WTC11 (cell line): ENCODE results near the gene NUB1. TPM values are rescaled to one million over a fixed set of nuclear protein-coding genes. Genes with fewer than 3 reads are reported as not detected.

Experiments
- ATAC-seq: fragments of 200-7000 bp; cut with Tn5 transposase; 2 replicates; pipeline ENCODE4 v1.10.0; 2021; ENCODE audit warnings: mild to moderate bottlenecking, moderate library complexity
- CTCF ChIA-PET: fragments of 300-600 bp; sonication (Branson Sonifier 250); formaldehyde crosslinking; loops from one replicate; lab custom pipeline; 2021; ENCODE audit warnings: antibody characterized with exemption; lab: Charles Lee
- POLR2A ChIA-PET: fragments of 350-600 bp; sonication (Branson Sonifier 250); formaldehyde crosslinking; loops from one replicate; lab custom pipeline; 2021; ENCODE audit warnings: antibody characterized with exemption; lab: Charles Lee
- DNase-seq: peaks from one replicate; pipeline ENCODE4 v3.0.0; 2021; ENCODE audit warnings: low spot score
- H3K27ac Mint-ChIP-seq: 2 replicates; pipeline ENCODE4 v1.8.0; 2021; ENCODE audit warnings: mixed read lengths
- H3K27me3 Mint-ChIP-seq: 2 replicates; pipeline ENCODE4 v1.8.0; 2021; ENCODE audit warnings: low read depth, mild to moderate bottlenecking, moderate library complexity, mixed read lengths
- H3K36me3 Mint-ChIP-seq: 2 replicates; pipeline ENCODE4 v1.8.0; 2021; ENCODE audit warnings: mixed read lengths
- H3K4me1 Mint-ChIP-seq: 2 replicates; pipeline ENCODE4 v1.8.0; 2022; ENCODE audit warnings: mixed read lengths
- H3K4me3 Mint-ChIP-seq: 2 replicates; pipeline ENCODE4 v1.8.0; 2021; ENCODE audit warnings: mild to moderate bottlenecking, moderate library complexity, mixed read lengths
- H3K9me3 Mint-ChIP-seq: 2 replicates; pipeline ENCODE4 v1.8.0; 2021; ENCODE audit warnings: mixed read lengths
- AR ChIP-seq: fragments of 250-450 bp; sonication (Bioruptor Pico); IDR thresholded peaks from 2 replicates; pipeline ENCODE4 v1.9.0; 2021; ENCODE audit warnings: mild to moderate bottlenecking
- ATF1 ChIP-seq: sonication (generic); formaldehyde crosslinking; IDR thresholded peaks from 2 replicates; pipeline ENCODE4 v1.8.1; 2023; ENCODE audit warnings: mild to moderate bottlenecking, moderate library complexity, missing genetic modification reagents
- CDX4 ChIP-seq: fragments of 250-450 bp; sonication (Bioruptor Pico); IDR thresholded peaks from 2 replicates; pipeline ENCODE4 v1.9.0; 2021; ENCODE audit warnings: moderate library complexity, mild to moderate bottlenecking, inconsistent platforms, borderline replicate concordance
- CTCF ChIP-seq: fragments of 200-600 bp; IDR thresholded peaks from 2 replicates; pipeline ENCODE4 v1.8.0; 2022; ENCODE audit warnings: antibody characterized with exemption
- E2F5 ChIP-seq: sonication (generic); formaldehyde crosslinking; IDR thresholded peaks from 2 replicates; pipeline ENCODE4 v1.8.1; 2022; ENCODE audit warnings: mild to moderate bottlenecking, moderate library complexity, missing genetic modification reagents
- FOXP1 ChIP-seq: sonication (generic); formaldehyde crosslinking; IDR thresholded peaks from 2 replicates; pipeline ENCODE4 v1.8.0; 2022; ENCODE audit warnings: missing genetic modification reagents, mild to moderate bottlenecking, moderate library complexity, borderline replicate concordance
- GABPB1 ChIP-seq: sonication (generic); formaldehyde crosslinking; IDR thresholded peaks from 2 replicates; pipeline ENCODE4 v1.8.1; 2023; ENCODE audit warnings: mild to moderate bottlenecking, missing genetic modification reagents
- GTF2I ChIP-seq: fragments of 250-450 bp; sonication (Bioruptor Pico); conservative IDR thresholded peaks from 2 replicates; pipeline ENCODE4 v1.4.0; 2021; ENCODE audit warnings: mild to moderate bottlenecking
- NFATC4 ChIP-seq: fragments of 250-450 bp; sonication (Bioruptor Pico); IDR thresholded peaks from 2 replicates; pipeline ENCODE4 v1.9.0; 2021; ENCODE audit warnings: mild to moderate bottlenecking
- NR1H2 ChIP-seq: sonication (generic); formaldehyde crosslinking; IDR thresholded peaks from 2 replicates; pipeline ENCODE4 v1.9.0; 2021; ENCODE audit warnings: mild to moderate bottlenecking, moderate library complexity, missing genetic modification reagents
- PREB ChIP-seq: sonication (generic); formaldehyde crosslinking; IDR thresholded peaks from 2 replicates; pipeline ENCODE4 v1.8.1; 2022; ENCODE audit warnings: mild to moderate bottlenecking, missing genetic modification reagents, moderate library complexity, borderline replicate concordance
- PRRX2 ChIP-seq: fragments of 250-450 bp; sonication (Bioruptor Pico); IDR thresholded peaks from 2 replicates; pipeline ENCODE4 v1.8.0; 2021; ENCODE audit warnings: mild to moderate bottlenecking
- SP1 ChIP-seq: sonication (generic); formaldehyde crosslinking; conservative IDR thresholded peaks from 2 replicates; pipeline ENCODE4 v1.8.1; 2022; ENCODE audit warnings: missing genetic modification reagents
- TP53 ChIP-seq: sonication (generic); formaldehyde crosslinking; IDR thresholded peaks from 2 replicates; pipeline ENCODE4 v1.8.1; 2023; ENCODE audit warnings: mild to moderate bottlenecking, missing genetic modification reagents
- USF1 ChIP-seq: sonication (generic); formaldehyde crosslinking; IDR thresholded peaks from 2 replicates; pipeline ENCODE4 v1.8.0; 2022; ENCODE audit warnings: mild to moderate bottlenecking, missing genetic modification reagents
- ZBTB21 ChIP-seq: sonication (generic); formaldehyde crosslinking; IDR thresholded peaks from 2 replicates; pipeline ENCODE4 v1.8.1; 2023; ENCODE audit warnings: mild to moderate bottlenecking, missing genetic modification reagents, borderline replicate concordance
- ZMAT4 ChIP-seq: fragments of 250-450 bp; sonication (Bioruptor Pico); IDR thresholded peaks from 2 replicates; pipeline ENCODE4 v1.9.0; 2021; ENCODE audit warnings: mild to moderate bottlenecking
- ZNF219 ChIP-seq: sonication (generic); formaldehyde crosslinking; IDR thresholded peaks from 2 replicates; pipeline ENCODE4 v1.8.0; 2023; ENCODE audit warnings: missing genetic modification reagents, mild to moderate bottlenecking, borderline replicate concordance
- ZNF232 ChIP-seq: sonication (generic); formaldehyde crosslinking; IDR thresholded peaks from 2 replicates; pipeline ENCODE4 v1.8.0; 2022; ENCODE audit warnings: mild to moderate bottlenecking, missing genetic modification reagents
- ZNF281 ChIP-seq: sonication (generic); formaldehyde crosslinking; IDR thresholded peaks from 2 replicates; pipeline ENCODE4 v1.8.0; 2023; ENCODE audit warnings: mild to moderate bottlenecking, missing genetic modification reagents
- ZSCAN18 ChIP-seq: fragments of 250-450 bp; sonication (Bioruptor Pico); IDR thresholded peaks from 2 replicates; pipeline ENCODE4 v2.1.2; 2022; ENCODE audit warnings: mild to moderate bottlenecking, moderate library complexity
- total RNA-seq: library from RNA; stranded (reverse); gene quantifications from 3 replicates; pipeline ENCODE4 v1.2.3, GENCODE V29; 2021

NUB1 gene
- total RNA-seq, 1 experiment from 2014 or later: 38.3 TPM

GRCh38 chr7:151397026-151397425 is 55.4 kb downstream of the NUB1 start (continued):
- TF ChIP-seq AR (CRISPR knock-in tag) (no peak), TP53 (CRISPR knock-in tag) (no peak), NFATC4 (CRISPR knock-in tag) (no peak), USF1 (CRISPR knock-in tag) (no peak), ZNF281 (CRISPR knock-in tag) (no peak), ATF1 (CRISPR knock-in tag) (no peak), ZNF232 (no peak), PREB (CRISPR knock-in tag) (no peak), NR1H2 (CRISPR knock-in tag) (no peak), PRRX2 (no peak), CDX4 (CRISPR knock-in tag) (no peak), ZMAT4 (CRISPR knock-in tag) (no peak)

- H3K4me3 Mint-ChIP-seq: no peak overlapping the region
- ChIA-PET CTCF (interaction anchor here (1.0 to 3.0 kb wide), 4 partner anchors 12 to 50 kb away, joined by 3 to 16 read pairs (median 5); partner anchors contain the start of gene WDR86), POLR2A (interaction anchor here (0.6 kb wide), 1 partner anchor 43 kb away, joined by 3 read pairs; no protein-coding TSS in a partner anchor)
- peaks cover 8% of the 10 kb centered on the region for H3K9me3 Mint-ChIP-seq
- peaks cover 16% of the 10 kb centered on the region for H3K4me1 Mint-ChIP-seq
- peak; percentile 29; the same call in 1 of the 2 replicates for ATAC-seq
- no peaks in the 10 kb centered on the region for H3K27me3 Mint-ChIP-seq
- peaks cover 13% of the 10 kb centered on the region for H3K36me3 Mint-ChIP-seq
- no peak for DNase-seq
- H3K27ac Mint-ChIP-seq: peak overlapping the region; percentile 37; the same call in 1 of the 2 replicates
- no peak for TF ChIP-seq GTF2I
- TF ChIP-seq ZSCAN18 (CRISPR knock-in tag): no peak
- no peak for TF ChIP-seq FOXP1 (CRISPR knock-in tag)
- TF ChIP-seq ZNF219: no peak
- no peak for TF ChIP-seq ZBTB21 (CRISPR knock-in tag)
- no peak for TF ChIP-seq CTCF
- no peak for TF ChIP-seq SP1
- TF ChIP-seq GABPB1 (CRISPR knock-in tag): no peak
- no peak for TF ChIP-seq E2F5 (CRISPR knock-in tag)
- no peak for TF ChIP-seq PREB (CRISPR knock-in tag)
Observed at GRCh38 chr7:151398446-151399304, 57.1 kb downstream of the NUB1 start.
